GM12873 (cell line): ENCODE measurements around the gene CHIA.

Source experiments
- TF ChIP-seq, protein P1 (sequence below): IDR thresholded peaks from 2 replicates; pipeline ENCODE4 v1.5.1; 2012; ENCODE audit warnings: low read depth, mild to moderate bottlenecking, moderate library complexity, low read length, control low read depth; ENCODE audit not compliant: insufficient read depth; ENCODE audit errors: missing control alignments

The CHIA gene

DNA sequence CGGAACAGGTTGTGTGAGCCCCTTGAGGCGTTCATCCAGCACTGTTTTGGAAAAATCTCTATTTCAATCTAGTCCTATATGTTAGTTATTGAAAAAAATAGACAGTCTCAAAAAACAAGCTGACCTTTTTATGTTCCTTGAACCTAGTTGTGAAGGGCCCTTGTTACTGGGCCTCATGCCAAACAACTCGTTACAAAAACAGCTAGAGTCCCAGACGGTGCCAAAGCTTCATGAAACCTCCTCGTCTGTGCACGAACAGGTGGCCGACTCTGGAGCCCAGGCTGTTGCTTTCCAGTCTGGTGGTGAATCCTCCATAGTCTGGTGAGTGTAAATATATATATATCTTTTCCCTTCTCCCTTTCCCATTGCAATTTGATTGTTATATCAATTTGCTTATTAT, at the start of gene CHIA:
Gene CHIA (plus strand): TSS at position 222 of the 400 bp plus-strand sequence. CDS start 19,617 bp downstream, outside the sequence.
- TF ChIP-seq, protein P1, sequence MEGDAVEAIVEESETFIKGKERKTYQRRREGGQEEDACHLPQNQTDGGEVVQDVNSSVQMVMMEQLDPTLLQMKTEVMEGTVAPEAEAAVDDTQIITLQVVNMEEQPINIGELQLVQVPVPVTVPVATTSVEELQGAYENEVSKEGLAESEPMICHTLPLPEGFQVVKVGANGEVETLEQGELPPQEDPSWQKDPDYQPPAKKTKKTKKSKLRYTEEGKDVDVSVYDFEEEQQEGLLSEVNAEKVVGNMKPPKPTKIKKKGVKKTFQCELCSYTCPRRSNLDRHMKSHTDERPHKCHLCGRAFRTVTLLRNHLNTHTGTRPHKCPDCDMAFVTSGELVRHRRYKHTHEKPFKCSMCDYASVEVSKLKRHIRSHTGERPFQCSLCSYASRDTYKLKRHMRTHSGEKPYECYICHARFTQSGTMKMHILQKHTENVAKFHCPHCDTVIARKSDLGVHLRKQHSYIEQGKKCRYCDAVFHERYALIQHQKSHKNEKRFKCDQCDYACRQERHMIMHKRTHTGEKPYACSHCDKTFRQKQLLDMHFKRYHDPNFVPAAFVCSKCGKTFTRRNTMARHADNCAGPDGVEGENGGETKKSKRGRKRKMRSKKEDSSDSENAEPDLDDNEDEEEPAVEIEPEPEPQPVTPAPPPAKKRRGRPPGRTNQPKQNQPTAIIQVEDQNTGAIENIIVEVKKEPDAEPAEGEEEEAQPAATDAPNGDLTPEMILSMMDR: no peak

DNA sequence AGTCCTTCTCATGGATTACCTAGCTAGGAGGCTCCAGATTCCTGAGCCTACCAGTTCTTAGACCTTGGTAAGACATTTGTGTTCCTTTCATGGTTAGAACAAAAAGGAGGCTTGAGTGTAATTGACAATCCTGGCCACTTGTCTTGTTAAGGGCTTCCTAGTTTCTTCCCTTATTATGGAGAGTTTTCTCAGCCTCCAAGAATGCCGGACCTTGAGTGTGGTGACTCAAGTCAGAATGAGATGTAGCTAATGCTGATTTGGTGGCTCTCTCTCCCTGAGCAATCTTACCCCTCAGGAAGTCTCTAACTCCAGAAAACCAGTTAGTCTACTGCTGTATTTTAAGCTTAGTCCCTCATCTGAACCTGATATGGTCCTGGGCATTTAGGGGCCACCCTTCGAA, 48.9 kb upstream of the CHIA start:
- TF ChIP-seq, protein P1: no peak

DNA sequence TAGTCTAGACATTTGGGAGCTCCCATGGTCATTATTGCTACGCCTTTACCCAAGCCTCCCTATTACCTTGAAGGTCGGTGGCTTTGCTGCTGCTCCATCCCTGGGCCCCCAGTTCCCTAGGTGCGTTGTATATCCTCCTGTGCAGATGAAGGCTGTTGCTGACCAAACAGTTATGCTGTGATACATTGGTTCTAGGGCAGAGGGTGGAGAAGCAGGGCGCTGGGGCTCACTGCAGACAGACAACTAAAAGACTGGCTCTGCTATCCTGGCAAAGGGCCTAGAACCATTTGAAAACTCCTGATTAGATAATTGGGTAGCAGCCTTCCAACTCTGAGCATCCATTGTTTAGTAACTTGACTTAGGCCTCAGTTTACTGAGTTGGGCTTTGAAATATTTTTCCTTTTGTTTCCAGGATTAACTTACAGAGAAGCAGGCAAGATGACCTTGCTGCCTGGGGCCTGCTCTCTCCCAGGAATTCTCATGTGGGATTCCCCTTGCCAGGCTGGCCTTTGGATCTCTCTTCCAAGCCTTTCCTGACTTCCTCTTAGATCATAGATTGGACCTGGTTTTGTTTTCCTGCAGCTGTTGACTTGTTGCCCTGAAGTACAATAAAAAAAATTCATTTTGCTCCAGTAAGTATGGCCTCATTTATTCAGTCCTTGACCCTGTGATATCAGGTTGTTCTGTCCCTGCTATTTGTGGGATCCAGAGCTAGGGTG, 47.7 kb upstream of the CHIA start:
- TF ChIP-seq, protein P1: no peak

DNA sequence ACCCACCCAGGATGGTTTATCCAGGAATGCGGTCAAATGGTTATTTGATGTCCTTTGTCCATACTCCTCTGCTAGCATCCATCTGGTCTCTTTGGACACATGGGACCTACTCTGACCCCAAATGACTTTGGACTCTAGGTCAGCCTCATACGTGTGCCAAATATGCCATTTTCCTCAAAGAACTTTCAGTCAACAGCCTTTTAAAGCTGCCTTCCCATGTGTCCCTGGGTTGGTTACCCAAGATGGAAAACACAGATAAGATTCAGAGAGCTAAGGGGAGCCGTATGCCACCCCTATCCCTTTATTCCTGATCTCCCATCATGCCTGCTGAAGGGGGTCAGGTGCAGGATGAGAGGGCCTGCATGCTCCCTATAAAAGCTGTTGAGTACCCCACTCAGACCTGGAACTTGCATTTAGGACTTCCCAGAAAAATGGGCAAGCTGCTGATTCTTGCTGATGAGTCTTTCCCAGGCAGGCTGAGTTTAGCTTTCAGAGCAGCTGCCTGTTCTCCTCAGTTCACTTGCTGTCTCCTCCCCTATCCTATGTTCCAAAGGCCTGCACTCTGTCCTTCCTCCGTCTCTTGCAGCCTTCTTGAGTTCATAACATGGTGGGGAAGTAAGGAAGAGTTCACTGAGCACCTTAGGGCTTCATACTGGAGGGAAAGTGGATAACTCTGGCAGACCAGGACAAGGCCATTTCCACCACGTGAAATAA, 43.4 kb upstream of the CHIA start:
- TF ChIP-seq, protein P1: no peak

DNA sequence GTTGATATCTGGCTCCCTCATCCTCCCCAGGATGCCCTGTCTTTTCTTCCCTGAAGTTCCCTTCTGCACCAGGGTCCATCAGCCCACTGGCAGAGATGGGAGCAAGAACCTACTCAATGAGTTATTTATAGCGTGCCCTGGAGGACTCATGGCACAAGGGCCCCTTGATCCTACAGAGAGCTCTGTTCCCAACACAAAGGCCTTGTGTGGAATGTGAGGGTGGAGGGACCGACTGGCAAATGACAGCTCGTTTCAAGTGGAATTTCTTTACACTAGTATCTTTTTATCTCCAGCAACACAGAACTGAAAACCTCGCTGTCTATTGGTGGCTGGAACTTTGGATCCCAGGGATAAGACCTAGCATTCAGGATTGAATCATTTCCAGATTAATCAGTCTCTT, 40.7 kb upstream of the CHIA start:
- TF ChIP-seq, protein P1: no peak

DNA sequence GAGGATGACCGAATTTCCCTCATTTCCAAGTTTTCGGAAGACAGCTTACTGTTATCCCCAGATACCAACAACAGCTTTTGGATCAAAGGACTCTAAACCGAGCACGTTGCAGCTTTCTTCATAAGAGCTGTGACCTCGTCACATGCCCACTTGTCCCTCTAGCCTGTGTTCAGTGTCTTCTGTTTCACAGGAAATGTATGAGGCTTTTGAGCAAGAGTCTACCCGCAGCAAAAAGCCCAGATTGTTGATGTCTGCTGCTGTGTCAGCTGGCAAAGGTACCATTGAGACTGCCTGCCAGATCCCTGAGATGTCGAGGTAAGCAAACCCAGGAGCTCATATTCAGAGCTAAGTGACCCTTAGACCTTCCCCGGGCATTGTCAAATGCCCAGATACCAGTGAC, 39.1 kb upstream of the CHIA start:
- TF ChIP-seq, protein P1: no peak

DNA sequence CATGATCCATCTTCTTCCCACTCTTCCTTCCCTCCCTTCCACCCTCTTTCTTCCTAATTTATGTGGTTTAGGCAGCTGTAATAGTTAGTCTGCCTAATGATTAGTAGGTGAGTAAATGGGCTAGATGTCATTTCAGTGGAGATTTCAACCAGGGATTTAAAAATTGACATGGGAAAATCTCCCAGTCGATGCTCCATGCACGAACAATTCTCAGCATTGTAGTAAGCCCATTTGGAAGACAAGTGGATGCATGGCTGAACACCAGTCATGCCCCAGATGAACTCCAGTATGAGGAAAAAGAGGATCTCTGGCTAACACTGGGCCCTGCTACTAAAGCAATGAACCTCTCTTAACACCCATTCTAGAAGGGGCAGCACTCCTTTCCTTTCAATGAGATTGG, 37.9 kb upstream of the CHIA start:
- TF ChIP-seq, protein P1: no peak
